ENCODE data around the gene TPRKB. TPM values are rescaled to one million over a fixed set of nuclear protein-coding genes. Genes with fewer than 3 reads are reported as not detected.
"Not testable (repeated sequence)": the region's sequence is repeated elsewhere in the genome, so short reads cannot be mapped to it uniquely, and the experiment has no call there.

The TPRKB gene
- total RNA-seq, 1 donor from 2014 or later = 33.6 TPM

DNA sequence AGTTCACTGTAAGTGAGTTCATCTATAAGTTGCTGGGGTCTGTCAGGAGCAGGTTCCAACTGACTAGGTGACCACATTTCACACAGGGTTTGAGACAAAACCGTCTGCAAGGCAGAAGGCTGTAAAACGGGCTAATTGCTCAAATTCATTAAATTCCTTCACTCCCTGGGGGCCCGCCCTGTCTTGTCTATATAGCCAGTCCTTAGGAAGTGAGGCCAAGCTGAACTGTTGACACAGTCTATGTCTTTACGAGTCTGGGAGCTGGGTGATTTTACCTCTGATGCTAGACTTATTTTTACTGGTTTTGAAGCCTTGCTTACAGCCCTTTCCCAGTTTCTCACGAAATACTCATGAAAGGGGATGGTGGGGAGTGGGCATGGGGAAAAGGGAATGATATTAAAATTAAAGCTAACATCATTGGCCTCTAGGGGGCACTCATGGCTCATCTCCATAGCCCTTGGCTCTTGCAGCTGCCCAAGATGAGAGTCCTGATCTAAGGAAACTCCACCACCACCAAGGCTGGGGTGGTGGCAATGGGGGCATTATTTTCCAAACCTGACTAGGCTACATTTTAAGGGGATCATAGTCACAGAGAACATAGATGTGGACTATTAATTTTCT lies 57.1 kb downstream of the TPRKB start:
- H3K4me3 Mint-ChIP-seq; H3K27ac Mint-ChIP-seq; DNase-seq (ENCODE audit: extremely low spot score, unreplicated experiment); H3K4me1 Mint-ChIP-seq (ENCODE audit: unreplicated experiment); H3K9me3 Mint-ChIP-seq; H3K36me3 Mint-ChIP-seq: not testable (repeated sequence)
- TF ChIP-seq, protein P1, sequence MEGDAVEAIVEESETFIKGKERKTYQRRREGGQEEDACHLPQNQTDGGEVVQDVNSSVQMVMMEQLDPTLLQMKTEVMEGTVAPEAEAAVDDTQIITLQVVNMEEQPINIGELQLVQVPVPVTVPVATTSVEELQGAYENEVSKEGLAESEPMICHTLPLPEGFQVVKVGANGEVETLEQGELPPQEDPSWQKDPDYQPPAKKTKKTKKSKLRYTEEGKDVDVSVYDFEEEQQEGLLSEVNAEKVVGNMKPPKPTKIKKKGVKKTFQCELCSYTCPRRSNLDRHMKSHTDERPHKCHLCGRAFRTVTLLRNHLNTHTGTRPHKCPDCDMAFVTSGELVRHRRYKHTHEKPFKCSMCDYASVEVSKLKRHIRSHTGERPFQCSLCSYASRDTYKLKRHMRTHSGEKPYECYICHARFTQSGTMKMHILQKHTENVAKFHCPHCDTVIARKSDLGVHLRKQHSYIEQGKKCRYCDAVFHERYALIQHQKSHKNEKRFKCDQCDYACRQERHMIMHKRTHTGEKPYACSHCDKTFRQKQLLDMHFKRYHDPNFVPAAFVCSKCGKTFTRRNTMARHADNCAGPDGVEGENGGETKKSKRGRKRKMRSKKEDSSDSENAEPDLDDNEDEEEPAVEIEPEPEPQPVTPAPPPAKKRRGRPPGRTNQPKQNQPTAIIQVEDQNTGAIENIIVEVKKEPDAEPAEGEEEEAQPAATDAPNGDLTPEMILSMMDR (conservative IDR thresholded peaks at IDR 0.05) = peak; percentile 76
- H3K27me3 Mint-ChIP-seq = peaks cover 24% of the 10 kb centered on the region

Other genes with a start within 250 kb of the TPRKB start
- gene NAT8, start 94.9 kb downstream of the TPRKB start, total RNA-seq (ENCODE audit: low replicate concordance) = 0.40 TPM in 1 of 2 replicates, not detected in the other
- gene DUSP11, start 42.8 kb upstream of the TPRKB start, total RNA-seq (ENCODE audit: low replicate concordance) = 26.1 and 30.9 TPM in 2 replicates
- gene C2orf78, start 46.8 kb upstream of the TPRKB start, total RNA-seq (ENCODE audit: low replicate concordance) = not detected in 2 replicates
- gene STAMBP, start 91.6 kb upstream of the TPRKB start, total RNA-seq (ENCODE audit: low replicate concordance) = 39.0 and 41.0 TPM in 2 replicates
- 4.2 and 13.7 TPM in 2 replicates for gene ACTG2, start 155.7 kb upstream of the TPRKB start, total RNA-seq (ENCODE audit: low replicate concordance)
- gene DGUOK, start 189.5 kb upstream of the TPRKB start, total RNA-seq (ENCODE audit: low replicate concordance) = 59.3 and 73.4 TPM in 2 replicates
- 34.6 and 71.5 TPM in 2 replicates for gene TET3, start 247.6 kb upstream of the TPRKB start, total RNA-seq (ENCODE audit: low replicate concordance)

Measured in type B pancreatic cell (in vitro differentiated cells).